Activated B cell treated with CpG ODN at 0.5 μM for 24 hours (primary cell): ENCODE measurements around the gene ATG2A. TPM values are rescaled to one million over a fixed set of nuclear protein-coding genes. Genes with fewer than 3 reads are reported as not detected.
A peak's percentile ranks its signal among the peaks of the same experiment; 100 is the strongest.

Source experiments
- ATAC-seq: fragments of 200-7000 bp; cut with Tn5 transposase; one replicate; pipeline ENCODE4 v1.10.0; 2021; ENCODE audit warnings: low read depth, mild to moderate bottlenecking, moderate library complexity
- CTCF ChIA-PET: fragments of 350-600 bp; sonication (Branson Sonifier 250); formaldehyde crosslinking; loops from one replicate; lab custom pipeline; 2021; ENCODE audit warnings: antibody characterized with exemption; lab: Charles Lee
- POLR2A ChIA-PET: fragments of 350-600 bp; sonication (Branson Sonifier 250); formaldehyde crosslinking; loops from one replicate; lab custom pipeline; 2021; ENCODE audit warnings: antibody characterized with exemption; lab: Charles Lee
- DNase-seq: peaks from one replicate; pipeline ENCODE4 v3.0.0; 2022
- H3K27ac Mint-ChIP-seq: one replicate; pipeline ENCODE4 v1.8.0; 2020; ENCODE audit warnings: mixed read lengths
- H3K27me3 Mint-ChIP-seq: one replicate; pipeline ENCODE4 v1.8.0; 2021; ENCODE audit warnings: mixed read lengths
- H3K36me3 Mint-ChIP-seq: one replicate; pipeline ENCODE4 v1.8.0; 2021; ENCODE audit warnings: low read depth, mixed read lengths
- H3K4me1 Mint-ChIP-seq: one replicate; pipeline ENCODE4 v1.8.0; 2021; ENCODE audit warnings: mixed read lengths
- H3K4me3 Mint-ChIP-seq: one replicate; pipeline ENCODE4 v1.8.0; 2020; ENCODE audit warnings: mild to moderate bottlenecking, mixed read lengths
- H3K9me3 Mint-ChIP-seq: one replicate; pipeline ENCODE4 v1.8.0; 2020; ENCODE audit warnings: mixed read lengths
- CTCF ChIP-seq: fragments of 200-600 bp; IDR thresholded peaks from one replicate; pipeline ENCODE4 v1.8.0; 2022; ENCODE audit warnings: antibody characterized with exemption, mild to moderate bottlenecking
- intact Hi-C: fragments of 100-400 bp; cut with micrococcal nuclease; formaldehyde crosslinking; loops from one replicate; pipeline ENCODE4 v1.15.1; 2024
- total RNA-seq: library from RNA; stranded (reverse); gene quantifications from 2 replicates; pipeline ENCODE4 v1.2.3, GENCODE V29; 2022

ATG2A gene
- total RNA-seq, 1 donor from 2014 or later: 35.0 TPM

DNA sequence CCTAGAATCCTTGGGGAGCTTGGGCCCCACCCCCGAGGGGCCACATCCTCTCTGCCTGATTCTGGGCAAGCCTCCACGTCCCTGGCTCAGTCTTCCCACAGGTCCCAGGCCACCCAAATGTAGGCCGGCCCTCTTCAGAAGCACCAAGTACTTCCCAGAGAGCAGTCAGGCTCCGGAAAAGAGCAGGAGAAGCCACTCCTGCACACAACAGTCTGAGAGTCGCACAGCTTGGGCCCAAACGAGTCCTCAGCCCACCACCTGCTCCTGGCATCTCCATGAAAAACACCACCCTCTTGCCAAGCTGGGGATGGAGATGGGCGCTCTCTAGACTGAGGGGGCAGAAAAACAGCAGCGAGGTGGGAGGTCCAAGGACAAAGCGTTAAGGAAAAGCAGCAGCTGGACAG is 54.0 kb downstream of the ATG2A start:
- Mint-ChIP-seq H3K36me3 (peaks cover 51% of the 10 kb centered on the region), H3K9me3 (no peaks in the 10 kb centered on the region), H3K27ac (peak overlapping the region; percentile 90), H3K4me1 (peaks cover 96% of the 10 kb centered on the region), H3K4me3 (peak overlapping the region; percentile 32), H3K27me3 (no peaks in the 10 kb centered on the region)
- intact Hi-C loops: no loop called here
- ChIA-PET CTCF (interaction anchor here (1.1 to 13.8 kb wide), 2 partner anchors 10 to 12 kb away, joined by 3 to 213 read pairs; no protein-coding TSS in a partner anchor), POLR2A (interaction anchor here (1.6 to 27.6 kb wide), 3 partner anchors 10 to 118 kb away, joined by 6 to 1194 read pairs (median 655); partner anchors contain the start of gene EHD1)
- ATAC-seq (no peak), DNase-seq (no peak)
- TF ChIP-seq CTCF: no peak

DNA sequence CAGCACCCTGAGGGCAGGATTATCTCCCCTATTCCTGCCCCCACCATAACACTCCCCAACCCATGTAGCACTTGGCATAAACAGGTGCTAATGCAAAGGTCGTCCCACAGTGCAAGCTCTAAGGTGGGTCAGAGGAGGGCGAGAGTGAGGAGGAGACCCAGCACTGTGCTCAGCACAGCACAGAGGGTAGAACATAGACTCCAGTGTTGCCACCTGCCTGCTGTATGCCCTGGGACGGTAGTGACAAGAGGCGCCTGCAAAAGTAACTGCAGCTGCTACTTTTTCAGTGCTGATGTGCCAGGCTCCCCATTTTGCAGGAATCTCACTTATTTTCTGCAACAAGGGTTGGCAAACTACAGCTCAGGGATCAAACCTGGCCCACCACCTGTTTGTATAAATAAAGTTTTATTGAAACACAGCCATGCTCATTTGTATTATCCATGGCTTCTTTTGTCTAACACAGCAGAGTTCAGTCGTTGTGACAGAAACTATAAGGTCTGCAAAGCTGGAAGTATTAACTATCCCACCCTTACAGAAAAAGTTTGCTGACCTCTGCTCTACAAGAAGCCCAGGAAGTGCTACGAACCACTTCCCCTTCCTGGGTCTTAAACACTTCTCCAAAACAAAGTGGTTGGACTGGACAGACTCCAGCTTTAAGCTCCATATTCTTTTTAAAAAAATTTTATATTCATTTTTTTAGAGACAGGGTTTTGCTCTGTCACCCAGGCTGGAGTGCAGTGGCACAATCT is 55.6 kb downstream of the ATG2A start:
- Mint-ChIP-seq H3K27me3 (no peaks in the 10 kb centered on the region), H3K9me3 (no peaks in the 10 kb centered on the region), H3K27ac (peak overlapping the region; percentile 90), H3K4me3 (peak overlapping the region; percentile 44), H3K4me1 (peaks cover 94% of the 10 kb centered on the region), H3K36me3 (peaks cover 48% of the 10 kb centered on the region)
- ChIA-PET CTCF (interaction anchor here (1.1 to 13.8 kb wide), 5 partner anchors 10 to 33 kb away, joined by 3 to 213 read pairs (median 6); no protein-coding TSS in a partner anchor), POLR2A (interaction anchor here (0.7 to 27.6 kb wide), 5 partner anchors 9 to 638 kb away, joined by 3 to 1194 read pairs (median 5); partner anchors contain the start of genes EHD1, MALAT1 and POLA2)
- intact Hi-C loops: no loop called here
- TF ChIP-seq CTCF: no peak
- DNase-seq (no peak), ATAC-seq (no peak)

- POLR2A ChIA-PET: interaction anchor here (0.7 to 27.6 kb wide), 10 partner anchors 5 to 639 kb away, joined by 3 to 1194 read pairs (median 5); partner anchors contain the start of genes CDC42BPG, EHD1, MALAT1 and POLA2
- TF ChIP-seq CTCF: no peak
- ATAC-seq: peak; percentile 77
- Mint-ChIP-seq H3K9me3 (no peaks in the 10 kb centered on the region), H3K36me3 (peaks cover 54% of the 10 kb centered on the region), H3K4me3 (peak overlapping the region; percentile 63), H3K27ac (peak overlapping the region; percentile 90), H3K4me1 (peaks cover 94% of the 10 kb centered on the region), H3K27me3 (no peaks in the 10 kb centered on the region)
- intact Hi-C loops: loop anchor here (1.0 to 2.0 kb wide), 2 partner anchors 8 to 19 kb away; partner anchors contain the start of gene EHD1
- CTCF ChIA-PET: interaction anchor here (0.7 to 13.8 kb wide), 9 partner anchors 9 to 33 kb away, joined by 3 to 213 read pairs (median 8); partner anchors contain the start of gene EHD1
- DNase-seq: no peak
These were observed 57.2 kb downstream of the ATG2A start for GRCh38 chr11:64859542-64860414.

DNA sequence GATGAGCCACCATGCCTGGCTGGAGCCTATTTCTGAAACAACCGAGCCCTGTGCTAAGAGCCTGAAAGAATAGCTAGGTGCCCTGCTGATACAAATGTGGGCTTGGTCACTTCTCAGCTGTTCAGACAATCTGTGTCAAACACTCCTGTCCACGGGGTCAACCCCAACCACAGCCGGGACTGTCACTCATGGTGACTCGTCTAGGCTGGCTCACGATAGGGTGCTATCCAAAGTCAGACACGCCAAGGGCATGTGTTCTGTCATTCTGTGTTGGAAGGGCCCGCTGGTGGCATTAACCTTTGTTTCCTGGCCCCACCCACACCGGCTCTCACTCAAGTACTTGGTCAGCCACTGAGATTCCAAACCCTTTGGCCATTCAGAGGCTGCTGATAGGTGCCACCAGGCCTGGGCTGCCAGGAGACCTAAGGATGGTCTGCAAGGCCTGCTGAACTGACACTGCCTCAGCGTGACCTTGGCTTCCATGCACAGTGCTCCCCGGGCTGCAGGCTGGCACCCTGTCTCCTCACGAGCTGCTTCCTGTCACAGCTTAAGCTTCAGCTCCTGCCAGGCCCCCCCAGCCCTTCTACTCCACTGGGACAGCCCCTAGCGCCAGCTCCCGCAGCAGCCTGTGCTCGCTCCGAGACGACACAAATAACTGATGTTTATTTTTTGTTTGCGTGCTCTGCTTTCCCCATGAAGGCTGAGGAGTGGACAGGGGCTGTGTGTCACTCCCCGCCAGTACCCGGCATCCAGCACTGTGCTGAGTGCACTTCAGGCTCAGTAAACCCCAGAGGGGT is 58.3 kb downstream of the ATG2A start:
- no peak for TF ChIP-seq CTCF
- no peaks in the 10 kb centered on the region for H3K9me3 Mint-ChIP-seq
- peaks cover 94% of the 10 kb centered on the region for H3K4me1 Mint-ChIP-seq
- ATAC-seq (peak; percentile 41), DNase-seq (peak; percentile 40)
- intact Hi-C loops: loop anchor here (1.0 to 2.0 kb wide), 2 partner anchors 7 to 20 kb away; partner anchors contain the start of gene EHD1
- H3K27ac Mint-ChIP-seq: peak overlapping the region; percentile 90
- H3K4me3 Mint-ChIP-seq: peak overlapping the region; percentile 63
- POLR2A ChIA-PET: interaction anchor here (0.6 to 27.6 kb wide), 10 partner anchors 6 to 661 kb away, joined by 3 to 1194 read pairs (median 4); partner anchors contain the start of genes CDC42BPG, EHD1, MALAT1 and POLA2
- H3K36me3 Mint-ChIP-seq: peaks cover 64% of the 10 kb centered on the region
- no peaks in the 10 kb centered on the region for H3K27me3 Mint-ChIP-seq
- CTCF ChIA-PET: interaction anchor here (0.7 to 13.8 kb wide), 8 partner anchors 7 to 34 kb away, joined by 3 to 213 read pairs (median 8); partner anchors contain the start of gene EHD1
